Measurements from ENCODE around the gene PTPRT. TPM values are rescaled to one million over a fixed set of nuclear protein-coding genes. Genes with fewer than 3 reads are reported as not detected.

Gene PTPRT
- total RNA-seq, 1 experiment from 2014 or later = 0.13 TPM

- no CpG with 5 or more reads among the region's 2 CpGs for WGBS (ENCODE audit: extremely low coverage, insufficient read length, low lambda C conversion rate)
- peaks cover 16% of the 10 kb centered on the region for H3K27me3 Mint-ChIP-seq (ENCODE audit: low read depth)
- no peak for DNase-seq
- Histone ChIP-seq H2BK5ac (ENCODE audit: insufficient read length, low read length) (no peak overlapping the region), H3K23me2 (ENCODE audit: insufficient read length, low read depth, low read length, poor library complexity, severe bottlenecking) (no peaks in the 10 kb centered on the region), H3T11ph (ENCODE audit: low read length) (no peak overlapping the region), H3K4me2 (ENCODE audit: insufficient read depth, insufficient read length, low read length) (no peak overlapping the region), H3K27ac (ENCODE audit: insufficient read length, low read depth, low read length) (no peak overlapping the region), H4K8ac (replicated peaks; ENCODE audit: insufficient read length, low read depth, low read length) (no peak overlapping the region), H2AK5ac (ENCODE audit: insufficient read length, low read length) (no peak overlapping the region), H3K9me3 (ENCODE audit: control insufficient read depth, low read depth, low read length) (no peaks in the 10 kb centered on the region), H4K5ac (ENCODE audit: insufficient read length, low read depth, low read length) (no peak overlapping the region), H2BK15ac (ENCODE audit: low read depth, low read length) (no peak overlapping the region), H4K91ac (ENCODE audit: insufficient read length, low read depth, low read length) (no peak overlapping the region), H2BK20ac (ENCODE audit: low read depth, low read length, poor library complexity, severe bottlenecking) (no peak overlapping the region), H3K79me1 (ENCODE audit: insufficient read depth, low read depth, low read length, poor library complexity, severe bottlenecking) (no peaks in the 10 kb centered on the region), H2AFZ (ENCODE audit: low read length) (no peak overlapping the region), H3K23ac (ENCODE audit: insufficient read length, low read depth, low read length) (no peak overlapping the region), H3K4me1 (ENCODE audit: insufficient read depth, low read length) (no peaks in the 10 kb centered on the region), H3K56ac (ENCODE audit: insufficient read length, low read depth, low read length) (no peak overlapping the region), H3K9ac (ENCODE audit: extremely low read depth, insufficient read length, low read length) (no peak overlapping the region), H3K18ac (ENCODE audit: insufficient read length, low read depth, low read length) (no peak overlapping the region), H2BK12ac (ENCODE audit: insufficient read length, low read depth, low read length) (no peak overlapping the region), H3K4ac (ENCODE audit: low read depth, low read length) (no peak overlapping the region), H3K27me3 (ENCODE audit: insufficient read depth, low read length) (no peaks in the 10 kb centered on the region), H3K79me2 (ENCODE audit: insufficient read depth, low read length) (no peaks in the 10 kb centered on the region), H2BK120ac (ENCODE audit: low read depth, low read length, poor library complexity, severe bottlenecking) (no peak overlapping the region), H4K20me1 (ENCODE audit: control insufficient read depth, insufficient read depth, insufficient read length) (no peaks in the 10 kb centered on the region), H3K14ac (ENCODE audit: insufficient read depth, low read length) (no peak overlapping the region)
- no peak overlapping the region for H3K27ac Mint-ChIP-seq
- no peaks in the 10 kb centered on the region for H3K4me1 Mint-ChIP-seq
- no peaks in the 10 kb centered on the region for H3K9me3 Mint-ChIP-seq
- H3K36me3 Mint-ChIP-seq (ENCODE audit: insufficient read depth in 1 of 3, low read depth in 3 of 3) = no peaks in the 10 kb centered on the region
- H3K4me3 Mint-ChIP-seq = no peak overlapping the region
- TF ChIP-seq CTCF (conservative IDR thresholded peaks at IDR 0.05) = no peak
These were observed 37.8 kb downstream of the PTPRT start for GRCh38 chr20:43151901-43152300.
